ENCODE results near the gene SLC26A11.

DNA sequence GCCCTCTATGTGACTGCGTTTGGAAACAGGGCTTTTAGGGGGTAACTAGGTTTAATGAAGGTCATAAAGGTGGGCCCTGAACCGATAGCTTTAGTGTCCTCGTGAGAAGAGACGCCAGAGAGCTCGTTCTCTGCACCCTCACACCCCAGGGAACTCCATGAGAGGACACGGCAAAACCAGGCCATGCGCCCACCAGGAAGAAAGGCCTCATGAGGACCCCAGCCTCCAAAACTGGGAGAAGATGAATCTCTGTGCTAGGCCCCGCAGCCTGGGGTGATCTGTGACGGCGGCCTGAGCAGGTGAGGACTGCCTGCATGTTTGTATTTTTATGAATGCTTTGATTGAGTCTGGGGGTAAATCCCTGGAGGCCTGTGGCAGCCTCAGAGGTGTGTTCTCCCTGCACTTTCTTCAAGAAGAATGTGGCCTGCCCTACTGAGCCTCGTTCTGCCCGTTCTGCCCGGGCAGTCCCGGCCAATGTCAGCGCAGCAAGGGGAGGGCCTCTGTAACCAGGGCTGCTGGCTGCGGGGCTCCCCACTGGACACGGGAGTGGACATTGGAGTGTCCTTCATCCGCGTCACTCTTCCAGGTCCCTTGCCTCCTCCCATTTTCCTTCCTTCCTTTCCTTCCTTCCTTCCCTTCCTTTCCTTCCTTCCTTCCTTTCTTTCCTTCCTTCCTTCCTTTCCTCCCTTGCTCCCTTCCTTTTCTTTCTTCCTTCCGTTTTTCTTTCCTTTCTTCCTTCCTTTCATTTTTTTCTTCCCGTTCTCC lies 33.6 kb downstream of the SLC26A11 start:
- TF ChIP-seq CTCF (conservative IDR thresholded peaks at IDR 0.05 in 1 of 2, IDR thresholded peaks at IDR 0.05 in 1 of 2; ENCODE audit: extremely low read depth in 1 of 2, insufficient read depth in 1 of 2, low read depth in 1 of 2, low read length in 2 of 2) (no peak), EZH2 (IDR thresholded peaks at IDR 0.05; ENCODE audit: borderline replicate concordance, low read length) (no peak)
